ENCODE measurements around the gene ZNF311.

GRCh38 chr6:29011276-29011734, 6.2 kb upstream of the ZNF311 start:
- TF ChIP-seq CTCF (IDR thresholded peaks at IDR 0.05) = no peak
- no peak for TF ChIP-seq POLR2A (IDR thresholded peaks at IDR 0.05)
